Uterus (tissue), 2 donors: ENCODE measurements around the gene TMEM117.

ENCODE experiments used
- CTCF ChIP-seq, 4 experiments: fragments of 200-600 bp in 2 of 4; fragments of 450-650 bp in 2 of 4; sonication (generic) in 2 of 4; IDR thresholded peaks; one replicate each; pipeline ENCODE4 v1.5.1; 2016 to 2019; ENCODE audit warnings: antibody characterized with exemption in 4 of 4, mild to moderate bottlenecking in 2 of 4, moderate library complexity in 1 of 4
- POLR2A ChIP-seq, 2 donors: fragments of 450-650 bp; IDR thresholded peaks; one replicate each; pipeline ENCODE4 v1.6.1; 2016; ENCODE audit warnings: antibody characterized with exemption in 2 of 2, mild to moderate bottlenecking in 1 of 2, moderate library complexity in 1 of 2

GRCh38 chr12:44287545-44287944 lies 451.7 kb downstream of the TMEM117 start:
- no peak for TF ChIP-seq CTCF (IDR thresholded peaks at IDR 0.05)
- TF ChIP-seq POLR2A (IDR thresholded peaks at IDR 0.05) = no peak
